ENCODE data around the gene ESYT1. TPM values are rescaled to one million over a fixed set of nuclear protein-coding genes. Genes with fewer than 3 reads are reported as not detected.

The ESYT1 gene
- total RNA-seq, 2 experiments from 2014 or later, result 85.9 to 112 TPM

GRCh38 chr12:56160894-56161689, 33.0 kb downstream of the ESYT1 start:
- ChIA-PET CTCF (ENCODE audit: unreplicated experiment) (interaction anchor here (0.7 to 1.1 kb wide), 2 partner anchors 29 to 43 kb away, joined by 4 to 5 read pairs; partner anchors contain the start of gene ZC3H10), POLR2A (interaction anchor here (0.8 to 1.9 kb wide), 4 partner anchors 15 to 44 kb away, joined by 3 to 4 read pairs (median 3); no protein-coding TSS in a partner anchor)
- DNase-seq (ENCODE audit: low spot score), result no peak
- Histone ChIP-seq H2AFZ (ENCODE audit: low read length) (no peak overlapping the region), H3K4me2 (ENCODE audit: low read length) (peak overlapping the region; percentile 98), H3K9me2 (ENCODE audit: insufficient read depth, low read length) (no peaks in the 10 kb centered on the region), H4K20me1 (ENCODE audit: insufficient read depth, low read length) (peaks cover 9% of the 10 kb centered on the region; the same call in 1 of the 2 replicates), H3K9me3 (ENCODE audit: low read length) (no peaks in the 10 kb centered on the region), H3K4me3 (ENCODE audit: low read depth, low read length, poor library complexity, severe bottlenecking) (peak overlapping the region; percentile 98), H3K27ac (ENCODE audit: low read depth, low read length, poor library complexity, severe bottlenecking) (peak overlapping the region; percentile 68), H3K36me3 (ENCODE audit: insufficient read depth, low read length) (peaks cover 75% of the 10 kb centered on the region), H3K79me2 (ENCODE audit: insufficient read depth, low read depth, low read length) (peaks cover 30% of the 10 kb centered on the region), H3K4me1 (ENCODE audit: insufficient read depth, low read length, poor library complexity, severe bottlenecking) (peaks cover 32% of the 10 kb centered on the region)
- no TSS peak for BruUV-seq (replicated peaks)
- intact Hi-C loops (cut with micrococcal nuclease; ENCODE audit: unreplicated experiment), result no loop called here
- TF ChIP-seq CTCF (conservative IDR thresholded peaks at IDR 0.05; ENCODE audit: low read length) (no peak), EZH2phosphoT487 (IDR thresholded peaks at IDR 0.05; ENCODE audit: borderline replicate concordance, low read depth, low read length) (no peak)

DNA sequence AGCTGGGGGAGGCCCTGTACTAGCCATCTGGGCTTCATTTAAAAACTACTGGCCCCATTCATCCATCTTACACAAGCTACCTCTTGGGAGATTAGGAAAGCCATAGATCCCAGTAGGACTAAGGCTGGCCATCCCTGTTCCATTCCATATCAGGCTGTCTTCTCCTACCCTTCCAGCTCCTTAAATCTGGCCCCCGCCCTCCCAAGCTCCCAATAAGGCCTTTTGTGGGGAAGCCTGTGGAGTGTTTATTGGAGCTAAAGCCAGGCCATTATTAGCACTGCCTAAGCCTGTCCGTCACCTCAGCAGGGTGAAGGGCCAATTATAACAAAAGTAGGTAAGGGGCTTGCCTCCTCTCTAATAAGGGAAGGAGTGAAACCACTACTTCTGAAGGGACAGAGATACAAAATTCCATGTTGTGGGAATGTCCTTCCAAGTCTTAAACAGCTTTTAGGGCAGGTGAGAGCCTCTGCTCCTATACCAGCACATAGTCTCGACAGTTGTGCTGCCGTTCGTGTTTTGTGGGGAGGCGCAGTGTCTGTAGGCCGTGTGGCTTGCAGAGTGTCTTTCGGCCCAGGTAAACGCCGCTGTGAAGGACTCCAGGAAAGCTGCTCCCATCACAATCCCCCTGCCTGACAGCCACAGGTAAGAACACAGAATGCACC, 33.8 kb downstream of the ESYT1 start:
- DNase-seq (ENCODE audit: low spot score), result no peak
- Histone ChIP-seq H4K20me1 (ENCODE audit: insufficient read depth, low read length) (peaks cover 9% of the 10 kb centered on the region; the same call in 1 of the 2 replicates), H3K9me2 (ENCODE audit: insufficient read depth, low read length) (no peaks in the 10 kb centered on the region), H3K4me3 (ENCODE audit: low read depth, low read length, poor library complexity, severe bottlenecking) (no peak overlapping the region), H3K4me1 (ENCODE audit: insufficient read depth, low read length, poor library complexity, severe bottlenecking) (peaks cover 28% of the 10 kb centered on the region), H3K79me2 (ENCODE audit: insufficient read depth, low read depth, low read length) (peaks cover 29% of the 10 kb centered on the region), H3K36me3 (ENCODE audit: insufficient read depth, low read length) (peaks cover 81% of the 10 kb centered on the region), H2AFZ (ENCODE audit: low read length) (no peak overlapping the region), H3K27ac (ENCODE audit: low read depth, low read length, poor library complexity, severe bottlenecking) (no peak overlapping the region), H3K4me2 (ENCODE audit: low read length) (no peak overlapping the region), H3K9me3 (ENCODE audit: low read length) (no peaks in the 10 kb centered on the region)
- ChIA-PET POLR2A (interaction anchor here (1.3 to 1.9 kb wide), 2 partner anchors 27 to 45 kb away, joined by 3 to 4 read pairs; no protein-coding TSS in a partner anchor), CTCF (ENCODE audit: unreplicated experiment) (interaction anchor here (1.1 kb wide), 1 partner anchor 28 kb away, joined by 5 read pairs; no protein-coding TSS in a partner anchor)
- no peak for TF ChIP-seq EZH2phosphoT487 (IDR thresholded peaks at IDR 0.05; ENCODE audit: borderline replicate concordance, low read depth, low read length)
- TF ChIP-seq CTCF (conservative IDR thresholded peaks at IDR 0.05; ENCODE audit: low read length), result no peak
- intact Hi-C loops (cut with micrococcal nuclease; ENCODE audit: unreplicated experiment), result no loop called here
- no TSS peak for BruUV-seq (replicated peaks)
